B cell (primary cell): ENCODE measurements around the gene MOB3B.

Experiments
- EZH2 ChIP-seq: IDR thresholded peaks from 2 replicates; pipeline ENCODE4 v1.6.1; 2012; ENCODE audit warnings: borderline replicate concordance, low read depth, mild to moderate bottlenecking, moderate library complexity, low read length; ENCODE audit not compliant: insufficient read depth, poor library complexity, severe bottlenecking
- TF ChIP-seq, protein P1 (sequence below): fragments of 200-600 bp; IDR thresholded peaks from one replicate; pipeline ENCODE4 v1.8.0; 2022; ENCODE audit warnings: antibody characterized with exemption, mild to moderate bottlenecking

GRCh38 chr9:27391040-27391895 lies 138.3 kb downstream of the MOB3B start:
- TF ChIP-seq, protein P1, sequence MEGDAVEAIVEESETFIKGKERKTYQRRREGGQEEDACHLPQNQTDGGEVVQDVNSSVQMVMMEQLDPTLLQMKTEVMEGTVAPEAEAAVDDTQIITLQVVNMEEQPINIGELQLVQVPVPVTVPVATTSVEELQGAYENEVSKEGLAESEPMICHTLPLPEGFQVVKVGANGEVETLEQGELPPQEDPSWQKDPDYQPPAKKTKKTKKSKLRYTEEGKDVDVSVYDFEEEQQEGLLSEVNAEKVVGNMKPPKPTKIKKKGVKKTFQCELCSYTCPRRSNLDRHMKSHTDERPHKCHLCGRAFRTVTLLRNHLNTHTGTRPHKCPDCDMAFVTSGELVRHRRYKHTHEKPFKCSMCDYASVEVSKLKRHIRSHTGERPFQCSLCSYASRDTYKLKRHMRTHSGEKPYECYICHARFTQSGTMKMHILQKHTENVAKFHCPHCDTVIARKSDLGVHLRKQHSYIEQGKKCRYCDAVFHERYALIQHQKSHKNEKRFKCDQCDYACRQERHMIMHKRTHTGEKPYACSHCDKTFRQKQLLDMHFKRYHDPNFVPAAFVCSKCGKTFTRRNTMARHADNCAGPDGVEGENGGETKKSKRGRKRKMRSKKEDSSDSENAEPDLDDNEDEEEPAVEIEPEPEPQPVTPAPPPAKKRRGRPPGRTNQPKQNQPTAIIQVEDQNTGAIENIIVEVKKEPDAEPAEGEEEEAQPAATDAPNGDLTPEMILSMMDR: no peak
- TF ChIP-seq EZH2: no peak
